GM21619 (cell line): ENCODE results near the gene ITGB6.

ENCODE experiments used
- ATAC-seq: cut with Tn5 transposase; IDR thresholded peaks from one replicate; pipeline ENCODE4 v1.9.1; 2021; ENCODE audit not compliant: unreplicated experiment

ITGB6 gene

GRCh38 chr2:160057356-160057755 lies 142.7 kb downstream of the ITGB6 start:
- ATAC-seq, result no peak

GRCh38 chr2:160055726-160056108 lies 144.4 kb downstream of the ITGB6 start:
- ATAC-seq, result no peak

GRCh38 chr2:160054984-160055725 lies 144.9 kb downstream of the ITGB6 start:
- ATAC-seq, result no peak

- no peak for ATAC-seq
Observed at GRCh38 chr2:160053946-160054345, 146.1 kb downstream of the ITGB6 start.

- ATAC-seq, result no peak
Observed at GRCh38 chr2:160052531-160052930, 147.5 kb downstream of the ITGB6 start.

GRCh38 chr2:160051371-160051800 lies 148.7 kb downstream of the ITGB6 start:
- no peak for ATAC-seq

GRCh38 chr2:160050147-160050546 lies 149.9 kb downstream of the ITGB6 start:
- ATAC-seq, result no peak
